SIG-M5 treated with dmso at 0.1 percent for 504 hours (cell line): ENCODE measurements around the gene EIF4B.

Source experiments
- DNase-seq: peaks from one replicate; lab custom pipeline; 2025; ENCODE audit not compliant: unreplicated experiment; lab: John Stamatoyannopoulos, UW

EIF4B gene

DNA sequence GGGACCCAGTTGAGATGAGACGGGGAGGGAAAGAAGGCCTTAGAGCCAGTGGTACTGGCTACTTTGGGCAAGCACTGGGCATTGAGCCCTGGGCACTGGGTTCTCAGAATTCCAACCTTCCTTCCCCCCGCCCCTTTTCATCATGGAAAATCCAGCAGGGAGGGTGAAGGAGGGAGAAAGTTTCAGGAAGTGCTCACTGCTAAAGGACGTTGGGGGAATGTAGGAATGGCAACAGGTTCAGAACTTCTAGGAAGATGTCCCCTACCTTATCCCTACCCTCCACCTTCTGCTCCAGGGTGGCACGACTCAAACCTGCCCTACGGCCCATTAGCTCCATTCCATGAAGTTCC lies 39.4 kb downstream of the EIF4B start:
- DNase-seq = no peak

- peak; percentile 63 for DNase-seq
Observed at GRCh38 chr12:53046655-53047220, 40.5 kb downstream of the EIF4B start.

GRCh38 chr12:53047221-53048032 lies 41.2 kb downstream of the EIF4B start:
- no peak for DNase-seq

- peak; percentile 22 for DNase-seq
Observed at GRCh38 chr12:53048033-53048779, 42.0 kb downstream of the EIF4B start.

DNA sequence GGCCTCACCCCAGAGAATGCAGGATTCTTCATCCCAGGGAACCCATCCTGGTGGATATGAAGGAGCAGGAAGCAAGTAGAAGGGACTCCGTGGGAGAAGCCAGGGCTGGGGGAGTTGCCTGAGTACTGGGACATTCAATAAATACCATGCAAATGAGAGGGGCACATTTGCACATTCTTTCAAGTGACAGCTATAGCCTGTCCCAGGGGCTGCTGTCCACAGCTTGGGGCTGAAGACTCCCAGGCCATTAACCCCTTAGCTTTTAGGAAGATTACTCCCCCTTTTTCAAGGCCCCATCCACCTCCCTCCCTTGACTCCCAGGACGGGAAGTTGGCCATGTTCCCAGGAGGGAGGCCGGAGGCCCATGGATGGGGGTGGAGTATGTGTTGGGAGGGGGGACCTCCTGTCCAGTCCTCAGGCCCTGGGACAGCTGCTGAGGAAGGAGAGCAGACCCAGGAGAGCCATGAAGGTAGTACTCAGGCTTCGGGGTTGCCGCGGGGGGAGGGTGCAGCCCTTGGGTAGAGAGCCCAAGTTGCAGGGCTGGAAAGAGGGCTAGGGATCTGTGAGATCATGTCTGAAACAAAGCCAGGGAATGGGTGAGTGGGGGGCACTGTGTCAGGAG lies 42.6 kb downstream of the EIF4B start:
- DNase-seq = no peak

DNA sequence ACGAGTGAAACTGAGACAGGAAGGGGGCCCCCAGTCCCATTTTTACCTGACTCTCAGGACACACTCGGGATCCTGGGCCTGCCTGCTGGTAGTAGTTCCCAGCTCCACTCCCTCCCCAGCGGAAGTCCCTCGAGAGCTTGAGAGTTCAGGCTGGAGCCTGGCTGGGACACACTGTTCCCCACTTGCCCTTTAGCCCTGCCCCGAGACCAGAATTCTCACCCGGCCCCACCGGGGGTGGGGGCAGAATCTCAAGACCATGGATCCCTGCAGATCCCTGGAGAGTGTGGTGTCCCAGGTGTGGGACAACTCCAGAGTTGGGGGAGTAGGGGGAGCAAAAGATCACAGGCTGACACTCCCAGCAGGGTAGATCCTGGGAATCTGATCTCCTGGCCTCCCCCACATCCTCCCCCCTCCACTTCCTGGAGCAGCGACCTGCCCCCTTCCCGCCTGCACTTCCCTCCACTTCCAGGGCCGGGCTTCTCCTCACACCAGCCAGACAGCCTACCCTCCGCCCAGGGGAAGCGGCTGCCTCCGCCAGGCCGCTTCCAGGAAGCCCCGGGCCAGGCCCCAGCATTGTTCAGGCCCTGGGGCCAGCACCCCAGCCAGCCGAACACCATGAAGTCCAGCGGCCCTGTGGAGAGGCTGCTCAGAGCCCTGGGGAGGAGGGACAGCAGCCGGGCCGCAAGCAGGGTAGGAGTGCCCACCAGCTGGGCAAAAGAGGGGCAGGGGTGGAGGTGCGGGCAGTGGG lies 43.5 kb downstream of the EIF4B start, which contains the start of gene TNS2:
Gene TNS2, plus strand, starts transcription at position 495 of the 748 bp plus-strand sequence. Its CDS starts 121 bp downstream, at position 616.
- DNase-seq = no peak

- no peak for DNase-seq
Observed at GRCh38 chr12:53050426-53051057, 44.3 kb downstream of the EIF4B start.

- DNase-seq = peak; percentile 58
Observed at GRCh38 chr12:53051058-53051880, 45.0 kb downstream of the EIF4B start.

DNA sequence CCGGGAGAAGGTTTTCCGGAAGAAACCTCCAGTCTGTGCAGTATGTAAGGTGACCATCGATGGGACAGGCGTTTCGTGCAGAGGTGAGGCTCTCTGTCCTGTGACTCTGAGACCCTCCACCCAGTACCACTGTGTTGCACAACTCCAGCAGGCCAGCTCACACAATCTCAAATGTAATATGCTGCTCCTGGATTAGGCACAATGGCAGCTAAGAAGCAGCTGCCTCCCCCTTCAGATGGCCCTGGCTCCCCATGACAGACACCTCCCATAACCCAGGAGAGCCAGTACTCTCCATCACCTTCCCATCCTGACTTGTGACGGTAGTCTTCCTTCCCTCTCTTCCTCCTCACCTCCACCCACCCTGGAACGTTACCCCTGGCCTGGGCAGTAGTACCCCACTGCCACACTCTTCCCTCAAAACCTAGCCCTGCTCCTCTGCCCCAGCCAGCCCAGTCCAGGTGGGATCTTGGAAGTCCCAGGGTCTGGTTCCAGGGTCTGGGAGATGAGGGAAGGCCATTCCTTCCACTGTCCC lies 45.7 kb downstream of the EIF4B start:
- no peak for DNase-seq

DNA sequence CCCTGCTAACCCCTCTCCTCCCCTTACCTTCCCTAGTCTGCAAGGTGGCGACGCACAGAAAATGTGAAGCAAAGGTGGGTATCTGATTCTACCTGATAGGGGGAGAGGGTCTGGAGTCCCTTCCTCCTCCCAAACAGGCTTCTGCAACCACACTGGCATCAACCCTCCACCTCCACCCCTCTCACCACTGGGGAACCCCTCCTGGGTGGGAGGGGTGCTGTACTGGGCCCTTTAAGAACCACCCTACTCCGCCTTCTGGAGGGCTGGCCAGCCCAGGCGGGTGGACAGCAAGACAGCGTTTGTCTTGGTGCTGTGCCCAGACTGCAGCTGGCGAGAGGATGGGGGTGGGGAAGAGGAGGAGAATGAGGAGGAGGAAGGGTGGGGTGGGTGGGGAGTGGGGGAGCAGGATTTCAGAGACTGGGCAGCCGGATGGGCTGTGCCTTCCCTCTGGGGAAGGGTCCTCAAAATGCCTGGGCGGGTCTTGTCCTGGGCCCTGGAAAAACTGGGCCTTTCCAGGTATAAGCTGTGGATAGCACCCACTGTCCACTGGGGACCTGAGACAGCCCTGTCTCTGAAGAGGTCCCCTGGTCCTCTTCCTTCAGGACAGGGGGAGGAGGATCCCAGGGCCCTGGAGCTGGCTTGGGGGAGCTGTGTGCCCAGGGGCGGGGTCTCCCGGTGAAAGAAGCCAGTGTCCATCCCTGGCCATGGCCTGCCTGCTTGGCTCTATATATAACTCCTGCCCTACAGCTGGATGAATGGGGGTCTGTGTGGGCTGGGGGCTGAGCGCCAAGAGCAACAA lies 46.4 kb downstream of the EIF4B start:
- no peak for DNase-seq

- peak; percentile 52 for DNase-seq
Observed at GRCh38 chr12:53053218-53054111, 47.2 kb downstream of the EIF4B start.

DNA sequence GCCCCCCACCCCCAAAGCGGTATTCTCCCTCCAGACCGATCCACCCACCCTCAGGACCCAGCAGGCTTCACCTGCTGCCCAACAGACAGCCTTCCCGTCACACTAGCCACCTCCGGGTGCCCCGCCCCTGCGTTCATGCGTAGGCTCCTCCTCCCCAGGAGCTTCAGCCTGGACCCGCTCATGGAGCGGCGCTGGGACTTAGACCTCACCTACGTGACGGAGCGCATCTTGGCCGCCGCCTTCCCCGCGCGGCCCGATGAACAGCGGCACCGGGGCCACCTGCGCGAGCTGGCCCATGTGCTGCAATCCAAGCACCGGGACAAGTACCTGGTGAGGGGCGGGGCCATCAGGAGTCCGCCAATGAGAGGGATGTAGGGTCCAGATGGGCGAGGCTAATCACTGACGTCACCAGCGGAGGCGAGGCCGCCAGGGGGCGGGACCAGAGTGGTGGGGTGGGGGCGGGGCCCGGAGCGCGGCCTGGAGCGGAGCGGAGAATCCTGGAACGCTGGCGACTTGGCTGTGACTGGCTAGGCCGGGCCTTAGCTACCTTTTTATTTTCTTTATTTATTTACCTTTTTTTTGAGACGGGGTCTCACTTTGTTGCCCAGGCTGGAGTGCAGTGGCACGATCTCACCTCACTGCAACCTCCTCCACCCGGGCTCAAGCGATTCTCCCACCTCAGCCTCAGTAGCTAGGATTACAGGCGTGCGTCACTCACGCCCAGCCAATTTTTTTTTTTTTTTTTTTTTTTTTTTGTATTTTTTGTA lies 48.0 kb downstream of the EIF4B start:
- DNase-seq = peak; percentile 95

DNA sequence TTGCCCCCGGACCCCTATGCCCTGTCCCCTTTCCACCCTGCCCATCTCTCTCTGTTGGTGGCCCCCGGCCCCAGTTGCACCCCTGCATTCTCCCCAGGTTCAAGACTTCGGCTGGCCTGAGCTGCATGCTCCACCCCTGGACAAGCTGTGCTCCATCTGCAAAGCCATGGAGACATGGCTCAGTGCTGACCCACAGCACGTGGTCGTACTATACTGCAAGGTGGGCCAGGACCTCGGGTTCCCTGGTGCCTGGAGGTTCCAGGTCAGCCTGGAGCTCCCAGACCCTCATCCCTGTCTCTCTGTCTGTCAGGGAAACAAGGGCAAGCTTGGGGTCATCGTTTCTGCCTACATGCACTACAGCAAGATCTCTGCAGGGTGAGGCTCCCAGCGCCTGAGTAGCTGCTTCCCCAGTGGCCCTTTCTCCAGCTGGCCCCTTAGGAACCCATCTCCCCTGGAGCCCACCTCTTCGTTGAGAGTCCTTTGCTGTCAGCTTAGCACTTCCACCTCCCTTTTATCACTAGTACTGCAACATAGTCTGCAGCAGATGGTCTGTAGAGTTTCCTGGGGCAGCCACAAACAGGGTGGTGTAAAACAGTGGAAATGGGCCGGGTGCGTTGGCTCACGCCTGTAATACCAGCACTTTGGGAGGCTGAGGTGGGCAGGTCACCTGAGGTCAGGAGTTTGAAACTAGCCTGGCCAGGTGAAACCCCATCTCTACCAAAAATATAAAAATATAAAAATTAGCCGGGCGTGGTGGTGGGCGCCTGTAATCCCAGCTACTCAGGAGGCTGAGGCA lies 49.4 kb downstream of the EIF4B start:
- DNase-seq = no peak

DNA sequence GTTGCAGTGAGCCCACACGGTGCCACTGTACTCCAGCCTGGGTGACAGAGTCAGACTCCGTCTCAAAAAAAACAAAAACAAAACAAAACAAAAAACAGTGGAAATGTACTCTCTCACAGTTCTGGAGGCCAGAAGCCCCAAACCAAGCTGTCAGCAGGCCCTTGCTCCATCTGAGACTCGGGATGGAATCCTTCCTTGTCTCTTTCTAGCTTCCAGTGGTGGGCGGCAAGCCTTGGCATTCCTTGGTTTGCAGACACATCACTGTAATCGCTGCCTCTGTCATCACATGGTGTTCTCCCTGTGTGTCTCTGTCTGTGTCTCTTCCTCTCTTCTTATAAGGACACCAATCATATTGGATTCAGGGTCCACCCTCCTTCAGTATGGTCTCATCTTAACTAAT lies 50.0 kb downstream of the EIF4B start:
- DNase-seq = no peak

DNA sequence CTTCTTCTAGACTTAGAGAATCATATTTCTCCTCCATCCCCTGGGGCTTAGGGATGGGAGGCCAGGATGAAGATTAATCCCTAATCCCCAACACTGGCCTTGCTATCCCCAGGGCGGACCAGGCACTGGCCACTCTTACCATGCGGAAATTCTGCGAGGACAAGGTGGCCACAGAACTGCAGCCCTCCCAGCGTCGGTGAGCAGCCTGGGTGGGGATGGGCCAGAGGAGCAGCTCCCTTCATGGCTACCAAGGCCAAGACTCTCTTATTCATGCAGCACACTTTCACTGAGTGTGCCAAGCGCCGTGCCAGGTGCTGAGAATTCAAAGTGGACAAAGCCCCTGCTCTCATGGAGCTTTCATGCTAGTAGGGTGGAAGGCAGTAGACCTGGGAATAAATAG lies 50.6 kb downstream of the EIF4B start:
- no peak for DNase-seq
